Keratinocyte (primary cell): ENCODE results near the gene RITA1. TPM values are rescaled to one million over a fixed set of nuclear protein-coding genes. Genes with fewer than 3 reads are reported as not detected.

ENCODE experiments used
- DNase-seq: peaks from one replicate; pipeline ENCODE4 v3.0.0-alpha.2; 2011; ENCODE audit warnings: low read depth, missing footprints, low spot score
- FAIRE-seq: peaks from 2 replicates; lab custom pipeline; 2011; peaks lifted over from hg19 to GRCh38; lab: Jason Lieb, UNC
- H2AFZ ChIP-seq: 2 replicates; pipeline ENCODE4 v1.6.0; 2012; ENCODE audit warnings: low read length, control low read depth, inconsistent platforms; ENCODE audit not compliant: control insufficient read depth
- H3K27ac ChIP-seq: 2 replicates; pipeline ENCODE4 v1.5.1; 2011; ENCODE audit warnings: low read length; ENCODE audit not compliant: control insufficient read depth, insufficient read depth
- H3K27me3 ChIP-seq: 3 replicates; pipeline ENCODE4 v1.6.0; 2011; ENCODE audit warnings: low read length; ENCODE audit not compliant: control insufficient read depth, insufficient read depth; ENCODE audit errors: extremely low read depth
- H3K36me3 ChIP-seq, 2 experiments: 2 replicates in 1 of 2; 3 replicates in 1 of 2; pipeline ENCODE4 v1.5.1; 2011; ENCODE audit warnings: low read length in 2 of 2, mild to moderate bottlenecking in 1 of 2; ENCODE audit not compliant: control insufficient read depth in 2 of 2, insufficient read depth in 2 of 2; ENCODE audit errors: extremely low read depth in 1 of 2
- H3K4me1 ChIP-seq: 3 replicates; pipeline ENCODE4 v1.5.1; 2011; ENCODE audit warnings: low read length; ENCODE audit not compliant: control insufficient read depth, insufficient read depth; ENCODE audit errors: extremely low read depth
- H3K4me2 ChIP-seq: 3 replicates; pipeline ENCODE4 v1.6.0; 2011; ENCODE audit warnings: low read depth, low read length; ENCODE audit not compliant: control insufficient read depth, insufficient read depth; ENCODE audit errors: extremely low read depth
- H3K4me3 ChIP-seq, 3 experiments: fragments of 200-600 bp in 1 of 3; sonication (generic) in 1 of 3; 2 replicates in 2 of 3; 3 replicates in 1 of 3; pipeline ENCODE4 v1.5.1; 2011 to 2016; ENCODE audit warnings: low read length in 3 of 3, mild to moderate bottlenecking in 3 of 3, control low read depth in 2 of 3, inconsistent platforms in 1 of 3, low read depth in 1 of 3, mixed read lengths in 1 of 3, mixed run types in 1 of 3, moderate library complexity in 1 of 3; ENCODE audit not compliant: control insufficient read depth in 2 of 3, insufficient read depth in 2 of 3; ENCODE audit errors: extremely low read depth in 1 of 3
- H3K79me2 ChIP-seq: 2 replicates; pipeline ENCODE4 v1.6.0; 2012; ENCODE audit warnings: low read length; ENCODE audit not compliant: control insufficient read depth, insufficient read depth
- H3K9ac ChIP-seq: 3 replicates; pipeline ENCODE4 v1.6.0; 2011; ENCODE audit warnings: low read length; ENCODE audit not compliant: control insufficient read depth, insufficient read depth; ENCODE audit errors: extremely low read depth
- H3K9me1 ChIP-seq: 3 replicates; pipeline ENCODE4 v1.6.0; 2011; ENCODE audit warnings: low read length; ENCODE audit not compliant: control insufficient read depth, insufficient read depth; ENCODE audit errors: extremely low read depth
- H3K9me3 ChIP-seq: 2 replicates; pipeline ENCODE4 v1.5.1; 2012; ENCODE audit warnings: low read depth, low read length; ENCODE audit not compliant: control insufficient read depth
- H4K20me1 ChIP-seq: 3 replicates; pipeline ENCODE4 v1.6.0; 2011; ENCODE audit warnings: low read length; ENCODE audit not compliant: control insufficient read depth, insufficient read depth; ENCODE audit errors: extremely low read depth
- CTCF ChIP-seq, 3 experiments: IDR thresholded peaks in 1 of 3; conservative IDR thresholded peaks in 1 of 3; optimal IDR thresholded peaks in 1 of 3; 2 replicates in 2 of 3; 3 replicates in 1 of 3; pipeline versions ENCODE3 to v1.5.1; 2011; ENCODE audit warnings: low read length in 3 of 3, mild to moderate bottlenecking in 3 of 3, moderate library complexity in 2 of 3, control low read depth in 1 of 3, inconsistent platforms in 1 of 3; ENCODE audit not compliant: insufficient read depth in 2 of 3; ENCODE audit errors: extremely low read depth in 1 of 3
- EZH2 ChIP-seq: IDR thresholded peaks from one replicate; pipeline ENCODE4 v1.6.1; 2012; ENCODE audit warnings: inconsistent platforms, mild to moderate bottlenecking, low read length, moderate library complexity
- dilution Hi-C: fragments of 300-500 bp; cut with MboI; formaldehyde crosslinking; loops from one replicate; pipeline ENCODE4 v1.7.0; 2020; ENCODE audit warnings: low sequenced_read_pairs; ENCODE audit not compliant: extremely low pct_ligation_motif_present
- polyA plus RNA-seq, 5 experiments: library from polyadenylated mRNA; depleted of rRNA in 3 of 5; stranded (reverse) in 3 of 5; stranded (forward) in 1 of 5; unstranded in 1 of 5; fragments of >200 nt; gene quantifications; 1 replicate in 1 of 5; 2 replicates in 3 of 5; 3 replicates in 1 of 5; pipeline versions ENCODE4 v1.2.1 to v1.2.3, GENCODE V29; 2011 to 2012; ENCODE audit warnings: missing spikeins in 2 of 5, low read depth in 1 of 5, low replicate concordance in 1 of 5

RITA1 gene
- polyA plus RNA-seq, 1 donor (not counting 4 experiments of a cell fraction or from before 2014, with no cell fraction given): 11.8 TPM

GRCh38 chr12:113232840-113233585 lies 47.5 kb downstream of the RITA1 start:
- H4K20me1 ChIP-seq: no peaks in the 10 kb centered on the region
- H3K9ac ChIP-seq: no peak overlapping the region
- DNase-seq (no peak), FAIRE-seq (no peak)
- H3K9me3 ChIP-seq: no peaks in the 10 kb centered on the region
- dilution Hi-C loops: no loop called here
- H3K36me3 ChIP-seq: peaks cover 12 to 19% of the 10 kb centered on the region in 2 experiments
- H3K79me2 ChIP-seq: no peaks in the 10 kb centered on the region
- H3K9me1 ChIP-seq: no peaks in the 10 kb centered on the region
- no peak overlapping the region for H2AFZ ChIP-seq
- H3K4me3 ChIP-seq: no peak overlapping the region
- H3K4me1 ChIP-seq: peaks cover 12% of the 10 kb centered on the region
- H3K27me3 ChIP-seq: no peaks in the 10 kb centered on the region
- H3K27ac ChIP-seq: no peak overlapping the region
- H3K4me2 ChIP-seq: no peak overlapping the region
- TF ChIP-seq CTCF (optimal IDR thresholded peaks at IDR 0.05 in 1 of 3, IDR thresholded peaks at IDR 0.05 in 1 of 3, conservative IDR thresholded peaks at IDR 0.05 in 1 of 3; ENCODE audit: extremely low read depth in 1 of 3, insufficient read depth in 2 of 3, low read length in 3 of 3): no peak
- TF ChIP-seq EZH2: no peak

GRCh38 chr12:113233967-113234366 lies 48.4 kb downstream of the RITA1 start:
- H3K9me1 ChIP-seq: no peaks in the 10 kb centered on the region
- H3K79me2 ChIP-seq: no peaks in the 10 kb centered on the region
- H3K27me3 ChIP-seq: no peaks in the 10 kb centered on the region
- dilution Hi-C loops: no loop called here
- H3K9ac ChIP-seq: no peak overlapping the region
- H3K4me3 ChIP-seq: no peak overlapping the region
- peaks cover 12 to 19% of the 10 kb centered on the region in 2 experiments for H3K36me3 ChIP-seq
- H3K4me2 ChIP-seq: no peak overlapping the region
- no peak overlapping the region for H3K27ac ChIP-seq
- H4K20me1 ChIP-seq: no peaks in the 10 kb centered on the region
- no peaks in the 10 kb centered on the region for H3K9me3 ChIP-seq
- no peak overlapping the region for H2AFZ ChIP-seq
- no peak for FAIRE-seq
- TF ChIP-seq EZH2 (no peak), CTCF (optimal IDR thresholded peaks at IDR 0.05 in 1 of 3, IDR thresholded peaks at IDR 0.05 in 1 of 3, conservative IDR thresholded peaks at IDR 0.05 in 1 of 3; ENCODE audit: extremely low read depth in 1 of 3, insufficient read depth in 2 of 3, low read length in 3 of 3) (no peak)
- no peak for DNase-seq
- H3K4me1 ChIP-seq: peaks cover 13% of the 10 kb centered on the region
